Endothelial cell of umbilical vein (primary cell): Measurements from ENCODE around the gene CCDC187. TPM values are rescaled to one million over a fixed set of nuclear protein-coding genes. Genes with fewer than 3 reads are reported as not detected.
"Not testable (repeated sequence)": the region's sequence is repeated elsewhere in the genome, so short reads cannot be mapped to it uniquely, and the experiment has no call there.

Experiments
- BruUV-seq: library from RNA; stranded (reverse); fragments of 400-500 nt; replicated peaks from 2 replicates; lab custom pipeline; 2021; lab: Mats Ljungman, UMichigan
- CTCF ChIA-PET: fragments of 300-600, 350-600 bp; sonication (Branson Sonifier 250); formaldehyde crosslinking; loops from one replicate; lab custom pipeline; 2021; ENCODE audit warnings: antibody characterized with exemption, inconsistent platforms; lab: Charles Lee
- POLR2A ChIA-PET: fragments of 300-600, 350-600 bp; sonication (Branson Sonifier 250); formaldehyde crosslinking; loops from one replicate; lab custom pipeline; 2021; ENCODE audit warnings: antibody characterized with exemption, inconsistent platforms; lab: Charles Lee
- DNase-seq: peaks from one replicate; pipeline ENCODE4 v3.0.0-alpha.2; 2011; ENCODE audit warnings: low read depth, low spot score
- FAIRE-seq: peaks from 2 replicates; lab custom pipeline; 2011; peaks lifted over from hg19 to GRCh38; lab: Jason Lieb, UNC
- H2AFZ ChIP-seq: 2 replicates; pipeline ENCODE4 v1.6.0; 2012; ENCODE audit warnings: low read depth, low read length, control low read depth, inconsistent platforms
- H3K27ac ChIP-seq: 2 replicates; pipeline ENCODE4 v1.5.1; 2011; ENCODE audit warnings: low read depth, mild to moderate bottlenecking, control low read depth, low read length, moderate library complexity; ENCODE audit not compliant: insufficient read depth
- H3K27me3 ChIP-seq, 2 experiments: 2 replicates each; pipeline versions ENCODE4 v1.6.0 to v1.6.1; 2011; ENCODE audit warnings: low read length in 2 of 2, mixed read lengths in 1 of 2; ENCODE audit not compliant: control insufficient read depth in 2 of 2, insufficient read depth in 2 of 2
- H3K36me3 ChIP-seq, 2 experiments: 2 replicates in 1 of 2; 3 replicates in 1 of 2; pipeline ENCODE4 v1.5.1; 2011; ENCODE audit warnings: low read length in 2 of 2, mild to moderate bottlenecking in 1 of 2, moderate library complexity in 1 of 2; ENCODE audit not compliant: control insufficient read depth in 2 of 2, insufficient read depth in 2 of 2; ENCODE audit errors: extremely low read depth in 1 of 2
- H3K4me1 ChIP-seq: 3 replicates; pipeline ENCODE4 v1.5.1; 2011; ENCODE audit warnings: mild to moderate bottlenecking, low read length; ENCODE audit not compliant: control insufficient read depth, insufficient read depth; ENCODE audit errors: extremely low read depth
- H3K4me2 ChIP-seq: 2 replicates; pipeline ENCODE4 v1.6.1; 2011; ENCODE audit warnings: low read length, control low read depth, mixed read lengths; ENCODE audit not compliant: insufficient read depth
- H3K4me3 ChIP-seq, 3 experiments: fragments of 200-600 bp in 1 of 3; sonication (generic), shearing (Covaris generic) in 1 of 3; replicated peaks in 1 of 3; 2 replicates each; pipeline ENCODE4 v1.5.1; 2011 to 2016; ENCODE audit warnings: control low read depth in 3 of 3, low read length in 3 of 3, mild to moderate bottlenecking in 2 of 3, inconsistent platforms in 1 of 3, low read depth in 1 of 3, moderate library complexity in 1 of 3; ENCODE audit not compliant: insufficient read depth in 1 of 3
- H3K79me2 ChIP-seq: 2 replicates; pipeline ENCODE4 v1.6.0; 2012; ENCODE audit warnings: low read length, inconsistent platforms; ENCODE audit not compliant: control insufficient read depth, insufficient read depth
- H3K9ac ChIP-seq: replicated peaks from 2 replicates; pipeline ENCODE3; 2011; ENCODE audit warnings: low read length, control low read depth; ENCODE audit not compliant: insufficient read depth; ENCODE audit errors: extremely low read depth
- H3K9me1 ChIP-seq: replicated peaks from 3 replicates; pipeline ENCODE4 v1.6.0; 2011; ENCODE audit warnings: mild to moderate bottlenecking, low read length; ENCODE audit not compliant: control insufficient read depth, insufficient read depth; ENCODE audit errors: extremely low read depth
- H3K9me3 ChIP-seq: replicated peaks from 2 replicates; pipeline ENCODE4 v1.5.1; 2012; ENCODE audit warnings: low read length, inconsistent platforms; ENCODE audit not compliant: control insufficient read depth, insufficient read depth
- H4K20me1 ChIP-seq: replicated peaks from 2 replicates; pipeline ENCODE3; 2011; ENCODE audit warnings: mild to moderate bottlenecking, low read length; ENCODE audit not compliant: control insufficient read depth, insufficient read depth; ENCODE audit errors: extremely low read depth
- CTCF ChIP-seq, 2 donors: IDR thresholded peaks; 1 replicate in 1 of 2; 2 replicates in 1 of 2; pipeline ENCODE4 v1.5.1; 2011; ENCODE audit warnings: low read length in 2 of 2, mild to moderate bottlenecking in 2 of 2, moderate library complexity in 2 of 2, control low read depth in 1 of 2, inconsistent platforms in 1 of 2, low read depth in 1 of 2; ENCODE audit not compliant: insufficient read depth in 1 of 2; ENCODE audit errors: extremely low read depth in 1 of 2
- EZH2 ChIP-seq: IDR thresholded peaks from 2 replicates; pipeline ENCODE4 v1.6.1; 2012; ENCODE audit warnings: borderline replicate concordance, low read depth, mild to moderate bottlenecking, moderate library complexity, low read length, inconsistent platforms; ENCODE audit not compliant: severe bottlenecking
- FOS ChIP-seq: IDR thresholded peaks from 2 replicates; pipeline ENCODE4 v1.6.1; 2011; ENCODE audit warnings: mild to moderate bottlenecking, low read length, moderate library complexity, borderline replicate concordance; ENCODE audit not compliant: insufficient read depth
- GATA2 ChIP-seq: IDR thresholded peaks from 2 replicates; pipeline ENCODE4 v1.7.0; 2011; ENCODE audit warnings: low read depth, mild to moderate bottlenecking, moderate library complexity, mixed read lengths, low read length; ENCODE audit not compliant: insufficient read length, insufficient read depth
- JUN ChIP-seq: IDR thresholded peaks from 2 replicates; pipeline ENCODE4 v1.6.1; 2011; ENCODE audit warnings: borderline replicate concordance, low read depth; ENCODE audit not compliant: insufficient read length, insufficient read depth
- MYC ChIP-seq: IDR thresholded peaks from one replicate; pipeline ENCODE4 v1.6.1; 2011; ENCODE audit warnings: mild to moderate bottlenecking, low read depth, low read length
- POLR2A ChIP-seq: IDR thresholded peaks from 2 replicates; pipeline ENCODE4 v1.6.1; 2012; ENCODE audit warnings: low read depth, mild to moderate bottlenecking, control low read depth, low read length
- POLR2AphosphoS5 ChIP-seq: IDR thresholded peaks from 2 replicates; pipeline ENCODE4 v1.6.1; 2012; ENCODE audit warnings: low read depth, mild to moderate bottlenecking, control low read depth, low read length, moderate library complexity; ENCODE audit not compliant: insufficient read depth
- dilution Hi-C: fragments of 300-500 bp; cut with MboI; formaldehyde crosslinking; loops from one replicate; pipeline ENCODE4 v1.15.0; 2019; ENCODE audit warnings: low sequenced_read_pairs; ENCODE audit not compliant: extremely low pct_ligation_motif_present
- intact Hi-C: fragments of 100-400 bp; cut with micrococcal nuclease; formaldehyde crosslinking; loops from one replicate; pipeline ENCODE4 v1.10.0; 2022
- polyA plus RNA-seq, 4 experiments: library from polyadenylated mRNA; depleted of rRNA in 3 of 4; stranded (reverse) in 3 of 4; unstranded in 1 of 4; fragments of >200 nt; gene quantifications; 2 replicates each; pipeline versions ENCODE4 v1.2.1 to v1.2.3, GENCODE V29; 2011 to 2012; ENCODE audit warnings: missing spikeins in 1 of 4
- total RNA-seq: library from RNA; stranded (reverse); gene quantifications from 2 replicates; pipeline ENCODE4 v1.2.3, GENCODE V29; 2021
- TF ChIP-seq, protein P1 (sequence below): IDR thresholded peaks from 2 replicates; pipeline ENCODE4 v1.6.1; 2011; ENCODE audit not compliant: insufficient read depth, insufficient read length

The CCDC187 gene
- total and polyA plus RNA-seq, 2 donors (not counting 3 experiments of a cell fraction or from before 2014, with no cell fraction given), result not detected

DNA sequence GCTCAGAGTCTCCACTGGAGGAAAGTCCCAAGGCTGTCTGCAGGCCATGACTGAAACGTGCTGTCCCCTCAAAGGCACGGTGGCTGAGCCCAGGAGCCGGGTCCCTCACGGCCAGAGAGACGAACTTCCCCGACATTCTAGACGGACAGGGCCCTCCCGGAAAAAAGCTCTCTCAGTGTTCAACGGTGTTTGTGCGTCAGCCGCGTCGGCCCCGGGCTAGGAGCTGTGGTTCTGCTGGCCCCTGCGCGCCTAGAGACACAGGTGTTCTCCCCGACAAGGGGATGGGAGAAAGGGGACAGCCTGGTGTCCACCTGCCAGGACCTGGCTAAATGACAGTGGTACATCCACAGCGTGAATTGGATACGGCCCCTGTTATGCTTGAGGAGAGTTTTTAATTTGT lies 17.7 kb upstream of the CCDC187 start:
- Histone ChIP-seq H3K9me1 (no peaks in the 10 kb centered on the region), H3K9me3 (no peaks in the 10 kb centered on the region), H3K27me3 (no peaks in the 10 kb centered on the region), H3K4me2 (no peak overlapping the region), H3K4me1 (peaks cover 7% of the 10 kb centered on the region), H3K9ac (no peak overlapping the region), H3K27ac (no peak overlapping the region), H3K36me3 (no peaks in the 10 kb centered on the region), H3K79me2 (no peaks in the 10 kb centered on the region), H4K20me1 (no peaks in the 10 kb centered on the region), H3K4me3 (no peak overlapping the region), H2AFZ (no peak overlapping the region)
- dilution Hi-C loops, result no loop called here
- ChIA-PET CTCF (no interaction called here), POLR2A (no interaction called here)
- no peak for DNase-seq
- intact Hi-C loops, result no loop called here
- BruUV-seq, result no TSS peak
- FAIRE-seq, result no peak
- TF ChIP-seq FOS (no peak), POLR2A (no peak), MYC (no peak), POLR2AphosphoS5 (no peak), GATA2 (no peak), JUN (no peak), EZH2 (no peak), CTCF (IDR thresholded peaks at IDR 0.05; ENCODE audit: extremely low read depth in 1 of 2, insufficient read depth in 1 of 2, low read depth in 1 of 2, low read length in 2 of 2) (no peak)
- TF ChIP-seq, protein P1, sequence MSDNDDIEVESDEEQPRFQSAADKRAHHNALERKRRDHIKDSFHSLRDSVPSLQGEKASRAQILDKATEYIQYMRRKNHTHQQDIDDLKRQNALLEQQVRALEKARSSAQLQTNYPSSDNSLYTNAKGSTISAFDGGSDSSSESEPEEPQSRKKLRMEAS, result no peak

DNA sequence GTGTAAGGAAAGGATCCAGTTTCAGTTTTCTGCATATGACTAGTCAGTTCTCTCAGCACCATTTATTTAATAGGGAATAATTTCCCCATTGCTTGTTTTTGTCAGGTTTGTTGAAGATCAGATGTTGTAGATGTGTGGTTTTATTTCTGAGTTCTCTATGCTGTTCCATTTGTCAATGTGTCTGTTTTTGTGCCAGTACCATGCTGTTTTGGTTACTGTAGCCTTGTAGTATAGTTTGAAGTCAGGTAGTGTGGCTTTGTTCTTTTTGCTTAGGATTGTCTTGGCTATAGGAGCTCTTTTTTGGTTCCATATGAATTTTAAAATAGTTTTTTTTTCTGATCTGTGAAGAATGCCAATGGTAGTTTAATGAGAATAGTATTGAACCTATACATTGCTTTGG lies 17.1 kb upstream of the CCDC187 start:
- intact Hi-C loops, H3K27me3 ChIP-seq, POLR2A ChIA-PET, DNase-seq, dilution Hi-C loops, CTCF ChIA-PET, H3K79me2 ChIP-seq, H3K9me3 ChIP-seq, H3K9ac ChIP-seq, H3K4me2 ChIP-seq, H3K9me1 ChIP-seq, FAIRE-seq, H3K27ac ChIP-seq, H3K4me1 ChIP-seq, H2AFZ ChIP-seq, H3K4me3 ChIP-seq, BruUV-seq, H3K36me3 ChIP-seq, H4K20me1 ChIP-seq: not testable (repeated sequence)

GRCh38 chr9:136319955-136320354 lies 16.1 kb upstream of the CCDC187 start:
- H3K9me3 ChIP-seq, POLR2A ChIA-PET, H3K9me1 ChIP-seq, FAIRE-seq, BruUV-seq, H3K4me2 ChIP-seq, DNase-seq, H3K36me3 ChIP-seq, H3K4me3 ChIP-seq, H3K27ac ChIP-seq, H3K4me1 ChIP-seq, H3K79me2 ChIP-seq, H3K27me3 ChIP-seq, dilution Hi-C loops, CTCF ChIA-PET, intact Hi-C loops, H3K9ac ChIP-seq, H4K20me1 ChIP-seq, H2AFZ ChIP-seq: not testable (repeated sequence)
